GM21526 (cell line): ENCODE measurements around the gene GARNL3.

Source experiments
- ATAC-seq: cut with Tn5 transposase; IDR thresholded peaks from one replicate; pipeline ENCODE4 v1.9.1; 2021; ENCODE audit warnings: moderate library complexity; ENCODE audit not compliant: unreplicated experiment, low FRiP score

GARNL3 gene

DNA sequence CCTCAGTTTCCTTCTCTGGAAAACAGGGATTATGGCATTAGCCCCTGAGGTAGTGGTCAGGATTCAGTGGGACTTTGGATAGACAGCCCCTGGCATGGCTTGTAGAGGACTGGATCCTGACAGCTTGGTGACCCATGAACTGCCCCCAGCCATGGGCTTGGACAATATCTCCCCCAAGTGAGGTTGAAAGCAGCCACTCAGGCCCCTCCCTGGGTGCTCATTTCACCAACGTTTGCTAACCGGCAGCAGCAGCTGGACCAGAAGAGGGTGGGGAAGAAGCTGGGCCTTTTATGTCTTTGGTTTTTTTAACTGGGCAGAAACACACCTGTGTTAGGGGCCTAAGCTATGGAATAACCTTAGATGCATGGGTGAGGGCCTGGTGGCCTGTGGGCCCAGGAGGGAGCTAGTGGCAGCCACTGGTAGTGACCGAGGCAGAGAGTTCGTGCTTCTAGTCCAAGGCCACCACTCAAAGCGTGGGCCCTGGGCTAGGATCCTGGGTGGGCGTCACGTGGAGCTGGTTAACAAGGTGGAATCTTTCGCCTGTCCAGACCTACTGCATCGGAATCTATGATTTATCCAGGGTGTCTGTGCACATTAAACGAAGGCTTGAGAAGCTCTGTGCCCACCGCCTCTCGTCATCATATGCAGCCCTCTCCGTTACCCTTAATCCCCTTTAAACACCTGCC is 134.3 kb downstream of the GARNL3 start:
- ATAC-seq: no peak

DNA sequence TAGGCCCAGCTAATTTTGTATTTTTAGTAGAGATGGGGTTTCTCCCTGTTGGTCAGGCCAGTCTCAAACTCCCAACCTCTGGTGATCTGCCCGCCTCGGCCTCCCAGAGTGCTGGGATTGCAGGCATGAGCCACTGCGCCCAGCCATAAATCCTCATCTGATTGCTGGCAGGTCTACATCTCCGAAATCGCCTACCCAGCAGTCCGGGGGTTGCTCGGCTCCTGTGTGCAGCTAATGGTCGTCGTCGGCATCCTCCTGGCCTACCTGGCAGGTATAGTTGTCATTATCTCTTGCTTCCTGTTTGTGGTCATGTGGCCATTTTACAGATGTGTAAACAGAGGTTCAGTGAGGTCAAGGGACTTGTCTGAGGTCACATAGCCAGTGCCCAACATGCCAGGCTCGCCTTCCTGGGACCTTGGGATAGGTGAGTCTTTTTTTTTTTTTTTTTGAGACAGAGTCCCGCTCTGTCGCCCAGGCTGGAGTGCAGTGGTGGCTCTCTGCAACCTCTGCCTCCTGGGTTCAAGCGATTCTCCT is 135.2 kb downstream of the GARNL3 start:
- no peak for ATAC-seq

DNA sequence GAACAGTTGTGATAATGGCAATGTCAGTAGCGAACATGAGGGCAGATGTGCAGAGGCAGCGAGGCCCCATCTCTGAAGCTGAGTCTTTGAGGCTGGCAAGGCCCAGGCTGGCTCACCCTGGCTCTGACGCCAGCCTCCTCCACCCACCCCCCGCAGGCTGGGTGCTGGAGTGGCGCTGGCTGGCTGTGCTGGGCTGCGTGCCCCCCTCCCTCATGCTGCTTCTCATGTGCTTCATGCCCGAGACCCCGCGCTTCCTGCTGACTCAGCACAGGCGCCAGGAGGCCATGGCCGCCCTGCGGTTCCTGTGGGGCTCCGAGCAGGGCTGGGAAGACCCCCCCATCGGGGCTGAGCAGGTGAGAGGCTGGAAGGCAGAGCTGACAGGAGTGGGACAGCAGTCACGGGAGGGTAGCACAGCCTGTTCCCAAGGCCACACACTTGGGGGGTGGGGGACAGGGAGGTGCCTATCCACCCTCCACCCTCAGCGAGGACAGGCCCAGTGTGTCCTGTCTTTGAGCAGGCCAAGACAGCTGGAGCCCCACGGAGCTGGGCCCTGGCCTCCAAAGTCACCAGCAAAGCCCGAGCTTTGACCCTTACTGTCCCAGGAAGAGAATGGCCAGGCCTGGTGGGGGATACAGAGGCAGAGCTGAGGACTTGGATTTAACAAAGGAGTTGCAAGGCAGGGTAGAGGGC is 138.0 kb downstream of the GARNL3 start:
- no peak for ATAC-seq

DNA sequence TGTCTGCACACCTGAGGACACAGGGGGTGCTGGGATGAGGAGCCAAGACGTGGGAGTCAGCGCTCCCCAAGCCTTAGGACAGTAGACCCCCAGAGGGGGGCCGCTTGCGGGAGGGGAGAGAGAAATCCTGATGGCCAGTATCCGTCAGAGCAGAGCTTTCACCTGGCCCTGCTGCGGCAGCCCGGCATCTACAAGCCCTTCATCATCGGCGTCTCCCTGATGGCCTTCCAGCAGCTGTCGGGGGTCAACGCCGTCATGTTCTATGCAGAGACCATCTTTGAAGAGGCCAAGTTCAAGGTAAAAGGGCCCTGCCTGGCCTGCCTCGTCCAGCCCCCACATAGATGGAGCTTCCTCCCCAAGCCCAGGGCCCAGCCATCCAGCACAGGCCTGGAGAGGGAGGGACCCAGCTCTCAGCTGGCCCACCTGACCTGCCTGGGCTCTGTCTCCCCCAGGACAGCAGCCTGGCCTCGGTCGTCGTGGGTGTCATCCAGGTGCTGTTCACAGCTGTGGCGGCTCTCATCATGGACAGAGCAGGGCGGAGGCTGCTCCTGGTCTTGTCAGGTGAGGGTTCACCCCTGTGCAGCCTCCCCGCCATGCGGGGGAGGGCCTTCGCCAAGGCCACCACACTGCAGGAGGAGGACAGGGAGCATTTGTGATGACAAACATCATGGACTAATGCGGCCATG is 139.1 kb downstream of the GARNL3 start:
- no peak for ATAC-seq

DNA sequence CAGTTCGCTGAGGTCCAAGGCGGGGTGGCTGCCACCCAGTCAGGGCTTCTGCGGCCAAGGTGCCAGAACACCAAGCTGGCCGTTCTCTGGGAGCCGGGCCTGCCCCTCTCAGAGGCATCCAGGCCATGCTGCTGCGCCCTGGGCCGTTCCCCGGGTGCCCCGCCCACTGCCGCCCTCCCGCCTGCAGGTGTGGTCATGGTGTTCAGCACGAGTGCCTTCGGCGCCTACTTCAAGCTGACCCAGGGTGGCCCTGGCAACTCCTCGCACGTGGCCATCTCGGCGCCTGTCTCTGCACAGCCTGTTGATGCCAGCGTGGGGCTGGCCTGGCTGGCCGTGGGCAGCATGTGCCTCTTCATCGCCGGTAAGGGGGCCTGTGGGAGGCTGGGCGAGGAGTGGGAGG is 140.1 kb downstream of the GARNL3 start:
- ATAC-seq: no peak

DNA sequence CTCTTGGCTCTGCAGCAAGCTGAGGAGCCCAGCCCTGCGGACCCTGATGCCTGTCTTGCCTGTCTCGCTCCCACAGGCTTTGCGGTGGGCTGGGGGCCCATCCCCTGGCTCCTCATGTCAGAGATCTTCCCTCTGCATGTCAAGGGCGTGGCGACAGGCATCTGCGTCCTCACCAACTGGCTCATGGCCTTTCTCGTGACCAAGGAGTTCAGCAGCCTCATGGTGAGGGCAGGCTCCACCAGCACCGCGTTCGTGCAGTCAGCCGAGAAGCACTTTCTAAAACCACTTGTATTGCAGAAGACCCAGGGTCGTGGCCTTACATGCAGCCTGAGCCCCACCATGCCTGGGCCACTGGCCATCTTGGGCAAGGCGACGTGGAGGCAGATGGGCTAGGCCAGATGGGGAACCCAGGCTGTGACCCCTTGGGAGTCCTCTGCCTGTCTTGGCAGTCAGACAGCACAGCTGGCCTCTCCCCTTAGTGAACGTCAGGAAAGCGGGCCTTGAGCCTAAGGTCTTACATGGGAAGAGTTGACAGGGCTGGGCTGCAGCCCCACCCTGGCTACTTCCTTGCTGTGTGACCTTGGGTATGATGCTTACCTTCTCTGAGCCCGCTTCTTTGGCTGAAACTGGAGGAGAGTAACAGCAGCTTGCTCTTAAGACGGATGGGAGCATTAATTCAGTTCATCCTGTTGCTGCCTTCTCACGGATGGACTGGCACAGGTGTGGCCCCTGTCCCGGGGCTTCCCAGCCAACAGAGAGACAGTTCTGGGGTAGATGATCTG is 141.0 kb downstream of the GARNL3 start:
- ATAC-seq: no peak

DNA sequence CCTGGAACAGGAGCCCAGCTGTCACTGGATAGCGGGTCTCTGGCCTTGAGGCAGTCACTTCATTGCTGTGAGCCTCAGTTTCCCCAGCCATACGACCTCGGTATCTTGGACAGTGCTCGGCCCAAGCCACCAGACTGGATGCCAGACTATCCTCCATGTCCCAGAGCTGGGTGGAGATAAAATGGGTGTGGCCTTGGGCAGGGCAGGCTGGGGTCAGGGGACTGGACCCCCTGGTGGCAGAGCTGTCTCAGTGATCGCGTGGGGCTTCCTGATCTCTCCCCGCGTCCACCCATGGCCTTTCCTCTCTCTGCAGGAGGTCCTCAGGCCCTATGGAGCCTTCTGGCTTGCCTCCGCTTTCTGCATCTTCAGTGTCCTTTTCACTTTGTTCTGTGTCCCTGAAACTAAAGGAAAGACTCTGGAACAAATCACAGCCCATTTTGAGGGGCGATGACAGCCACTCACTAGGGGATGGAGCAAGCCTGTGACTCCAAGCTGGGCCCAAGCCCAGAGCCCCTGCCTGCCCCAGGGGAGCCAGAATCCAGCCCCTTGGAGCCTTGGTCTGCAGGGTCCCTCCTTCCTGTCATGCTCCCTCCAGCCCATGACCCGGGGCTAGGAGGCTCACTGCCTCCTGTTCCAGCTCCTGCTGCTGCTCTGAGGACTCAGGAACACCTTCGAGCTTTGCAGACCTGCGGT is 142.4 kb downstream of the GARNL3 start:
- ATAC-seq: no peak

DNA sequence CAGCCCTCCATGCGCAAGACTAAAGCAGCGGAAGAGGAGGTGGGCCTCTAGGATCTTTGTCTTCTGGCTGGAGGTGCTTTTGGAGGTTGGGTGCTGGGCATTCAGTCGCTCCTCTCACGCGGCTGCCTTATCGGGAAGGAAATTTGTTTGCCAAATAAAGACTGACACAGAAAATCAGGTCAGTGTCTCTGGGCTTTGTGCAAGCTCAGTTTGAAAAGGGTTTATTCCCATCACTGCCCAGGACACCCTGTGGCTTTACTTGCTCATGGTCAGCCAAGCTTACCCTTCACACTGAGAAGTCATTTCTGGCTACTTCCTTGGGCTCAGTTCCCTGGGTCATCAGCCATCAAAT is 142.9 kb downstream of the GARNL3 start:
- ATAC-seq: no peak

DNA sequence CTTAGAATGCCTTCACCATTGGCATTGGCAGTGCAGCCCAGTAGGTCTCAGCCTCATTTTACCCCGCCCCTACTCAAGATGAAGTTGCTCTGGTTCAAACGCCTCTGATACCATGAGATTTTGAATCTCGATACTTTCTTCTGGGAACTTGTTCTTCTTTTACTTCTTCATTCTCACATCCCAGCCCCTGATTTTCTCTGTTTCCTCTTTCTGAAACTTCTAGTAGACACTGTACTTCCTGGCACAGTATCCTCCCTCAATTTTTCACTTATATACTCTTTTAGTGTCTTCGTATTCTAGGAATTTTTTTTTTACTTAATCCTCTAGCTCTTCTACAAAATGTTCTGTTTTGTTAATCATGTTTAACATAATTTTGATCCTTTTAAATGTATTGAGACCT is 146.5 kb downstream of the GARNL3 start:
- ATAC-seq: no peak

DNA sequence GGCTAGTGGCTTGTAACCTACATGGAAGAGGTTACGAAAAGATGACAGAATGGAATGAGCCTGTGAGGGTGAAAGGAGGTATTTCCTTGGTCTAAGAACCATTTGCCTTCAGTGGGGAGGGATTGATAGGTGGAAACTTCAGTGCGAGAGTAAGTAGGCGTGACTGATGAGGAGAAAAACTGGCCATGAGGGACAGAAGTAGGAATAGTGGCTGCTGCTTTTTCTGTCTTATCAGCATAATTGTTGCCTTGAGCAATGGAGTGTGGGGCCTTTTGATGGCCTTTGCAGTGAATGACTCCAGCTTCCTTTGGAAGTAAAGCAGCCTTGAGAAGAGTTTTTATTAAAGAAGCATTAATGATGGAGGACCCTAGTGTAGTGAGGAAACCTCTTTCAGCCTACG is 150.6 kb downstream of the GARNL3 start:
- ATAC-seq: no peak

DNA sequence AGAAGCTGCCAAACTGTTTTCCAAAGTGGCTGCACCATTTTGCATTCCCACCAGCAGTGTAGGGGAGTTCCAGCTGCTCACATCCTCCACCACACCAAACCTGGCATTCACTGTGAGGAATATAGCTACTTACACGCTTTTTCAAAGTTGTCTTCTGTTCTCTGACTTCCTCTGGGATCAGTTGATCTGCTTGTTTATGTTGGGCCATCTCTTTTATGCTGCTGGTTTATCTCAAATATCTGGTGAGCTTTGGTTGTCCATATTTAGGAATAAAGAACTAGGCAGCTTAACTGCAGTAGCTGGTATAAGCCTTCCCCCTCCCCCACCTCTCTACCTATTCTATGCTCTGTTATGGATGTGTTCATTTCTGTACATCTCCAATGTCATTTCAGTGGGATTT is 151.1 kb downstream of the GARNL3 start:
- no peak for ATAC-seq

DNA sequence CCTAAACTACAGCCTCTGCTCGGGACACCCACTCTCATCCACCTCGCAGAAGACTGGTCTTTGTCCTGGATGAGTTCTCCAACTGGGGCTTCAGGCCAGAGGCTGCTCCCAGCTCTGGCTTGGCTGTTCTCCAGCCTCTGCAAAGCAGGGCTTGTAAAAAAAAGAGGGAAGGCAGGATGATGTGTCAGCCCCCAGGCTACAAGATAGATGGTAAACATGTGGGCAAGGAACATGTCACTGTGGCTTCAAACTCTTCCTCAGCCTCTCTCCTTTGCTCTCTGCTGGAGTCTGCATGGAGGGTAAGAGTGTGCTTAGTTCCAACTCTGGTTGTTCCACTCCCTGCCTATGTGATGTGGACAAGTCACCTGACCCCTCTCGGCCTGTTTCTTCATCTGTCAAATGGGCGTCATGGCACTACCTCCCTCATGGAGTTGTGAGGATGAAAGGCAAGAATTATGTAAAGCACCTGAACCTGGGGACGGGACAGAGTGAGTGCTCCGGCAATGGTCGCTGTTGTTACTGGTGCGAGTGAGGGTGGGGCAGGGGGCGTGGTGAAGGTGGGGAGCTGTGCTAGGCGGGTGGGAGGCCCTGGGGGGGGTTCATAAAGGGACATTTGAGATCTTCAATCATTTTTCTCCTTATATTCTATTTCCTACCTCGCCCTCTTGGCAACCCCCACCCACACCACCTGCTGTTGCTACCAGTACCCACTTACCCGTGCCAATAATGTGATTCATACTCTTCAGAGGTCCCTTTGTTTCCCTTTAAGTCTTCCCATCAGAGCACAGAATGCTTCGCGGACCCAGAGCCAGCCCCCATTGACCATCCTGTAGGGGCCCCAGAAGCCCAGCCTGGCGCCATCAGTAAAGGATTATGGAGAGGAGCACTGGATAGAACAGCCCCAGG is 152.8 kb downstream of the GARNL3 start:
- no peak for ATAC-seq

DNA sequence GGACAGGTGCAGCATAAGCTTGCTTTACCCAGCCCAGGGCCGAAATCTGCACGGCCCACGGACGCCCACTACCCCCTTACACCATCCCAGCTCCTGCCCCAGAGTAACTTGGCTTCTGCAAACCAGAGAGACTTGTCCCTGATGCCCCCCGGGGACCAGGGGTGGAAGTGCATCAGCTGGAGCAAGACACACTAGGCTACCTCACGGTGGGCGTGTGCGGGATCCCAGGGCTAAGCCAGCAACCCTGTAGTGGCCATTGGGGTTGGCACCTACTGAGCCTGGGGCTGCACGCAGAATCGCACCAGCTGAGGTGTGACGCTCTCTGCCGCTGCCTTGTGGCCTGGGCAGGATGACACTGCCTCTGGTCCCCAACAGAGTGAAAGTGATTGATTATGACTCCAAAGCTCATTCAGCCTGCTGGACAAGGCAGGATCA is 153.5 kb downstream of the GARNL3 start:
- ATAC-seq: no peak

DNA sequence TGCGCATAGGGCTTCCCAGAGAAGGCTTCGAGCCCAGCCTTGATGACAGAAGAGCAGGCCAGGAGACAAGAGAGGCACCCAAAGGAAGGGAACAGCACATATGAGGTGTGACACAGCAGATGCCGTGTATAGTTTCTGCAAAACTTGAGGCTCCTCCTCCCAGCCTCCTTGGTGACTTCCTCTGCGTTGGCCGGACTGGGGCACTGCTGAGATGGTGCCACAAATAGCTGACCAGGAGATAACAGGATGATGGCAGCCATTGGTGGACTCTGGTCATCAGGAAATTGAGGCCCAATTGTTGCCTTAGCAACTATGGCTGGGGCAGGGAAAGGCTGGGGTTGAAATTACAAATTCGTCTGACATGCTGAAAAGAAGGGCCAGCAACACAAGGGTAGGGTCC is 154.8 kb downstream of the GARNL3 start:
- ATAC-seq: no peak

DNA sequence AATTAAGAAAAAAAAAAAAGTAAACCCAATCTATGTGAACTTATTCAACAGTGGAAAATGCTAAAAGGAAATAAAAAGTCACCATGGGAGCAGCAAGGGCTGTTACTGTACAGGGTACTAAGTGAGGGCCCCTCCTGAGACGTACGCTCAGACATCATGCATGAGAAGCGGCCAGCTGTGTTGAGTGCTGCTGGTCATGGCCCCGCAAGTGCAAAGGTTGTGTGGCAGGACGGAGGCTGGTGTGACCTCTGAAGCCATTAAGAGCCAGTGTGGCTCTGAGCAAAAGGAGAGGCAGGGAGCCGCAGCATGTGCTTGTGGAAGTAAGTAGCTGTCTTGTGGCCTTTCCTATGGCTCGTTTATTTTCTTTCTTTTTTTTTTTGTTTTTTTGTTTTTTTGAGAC is 156.5 kb downstream of the GARNL3 start:
- ATAC-seq: no peak

DNA sequence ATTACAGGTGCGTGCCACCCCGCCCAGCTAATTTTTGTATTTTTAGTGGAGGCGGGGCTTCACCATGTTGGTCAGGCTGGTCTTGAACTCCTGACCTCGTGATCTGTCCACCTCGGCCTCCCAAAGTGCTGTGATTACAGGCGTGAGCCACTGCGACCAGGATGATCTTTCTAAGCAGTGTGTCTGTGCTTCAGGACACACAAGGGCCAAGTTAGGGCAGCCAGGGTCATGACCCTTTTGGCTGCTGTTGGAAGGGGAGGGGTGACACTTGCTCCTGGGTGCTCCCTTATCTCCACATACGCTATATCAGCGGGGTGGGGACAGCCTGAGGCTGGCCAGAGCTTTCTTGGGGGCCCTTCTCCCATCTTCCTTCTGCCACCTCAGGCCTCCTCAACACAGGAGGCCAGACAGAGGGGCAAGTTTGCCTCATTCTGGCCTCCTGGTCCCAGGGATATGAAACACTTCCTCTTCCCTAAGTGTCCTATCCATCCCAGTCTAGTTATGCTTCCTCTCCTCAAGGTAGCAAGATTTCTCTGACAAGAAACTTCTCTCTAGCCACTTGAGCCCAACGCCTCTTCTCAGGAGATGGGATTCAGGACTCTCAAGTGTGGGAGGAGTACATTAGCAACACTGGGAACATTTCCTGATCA is 157.7 kb downstream of the GARNL3 start:
- ATAC-seq: no peak

DNA sequence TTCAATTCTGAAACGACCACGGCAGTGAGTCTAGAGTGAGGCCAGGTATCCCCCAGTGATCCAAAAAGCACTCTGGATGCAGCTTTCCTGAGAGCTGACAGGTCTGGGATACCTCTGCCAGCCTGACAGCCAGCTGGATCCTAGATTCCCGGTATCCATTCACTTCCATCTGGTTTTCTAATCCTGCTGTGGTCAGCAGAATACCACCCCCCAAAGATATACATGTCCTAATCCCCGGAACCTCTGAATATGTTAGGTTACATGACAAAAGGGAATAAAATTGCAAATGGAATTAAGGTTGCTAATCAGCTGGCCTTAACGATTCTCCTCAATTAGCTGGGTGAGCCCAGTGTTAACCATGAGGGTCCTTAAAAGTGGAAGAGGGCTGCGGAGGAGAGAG is 158.2 kb downstream of the GARNL3 start:
- ATAC-seq: no peak

DNA sequence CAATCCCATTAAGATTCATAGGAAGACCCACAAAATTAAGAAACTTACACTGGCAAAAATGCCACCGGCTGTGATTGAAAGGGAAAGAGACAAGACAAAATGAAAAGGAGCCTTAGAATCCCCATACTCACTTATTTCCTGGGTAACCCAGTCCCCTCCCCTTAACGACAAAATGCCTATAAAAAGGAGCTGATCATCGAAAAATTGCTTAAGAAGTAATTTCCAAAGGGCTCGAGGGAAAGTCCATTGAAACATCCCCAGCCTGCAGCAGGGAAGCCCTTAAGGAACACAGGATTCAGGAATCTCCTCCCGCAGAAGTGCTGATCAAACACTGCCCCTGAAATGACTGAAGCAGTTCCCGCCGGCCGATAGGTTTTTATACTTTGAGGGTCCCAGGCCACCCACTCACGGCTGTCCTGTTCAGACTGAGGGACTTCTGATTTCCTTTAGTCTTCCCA is 158.9 kb downstream of the GARNL3 start:
- no peak for ATAC-seq
